ENCODE results near the gene PSMD9. TPM values are rescaled to one million over a fixed set of nuclear protein-coding genes. Genes with fewer than 3 reads are reported as not detected.
"Not testable (repeated sequence)": the region's sequence is repeated elsewhere in the genome, so short reads cannot be mapped to it uniquely, and the experiment has no call there.

The PSMD9 gene
- total RNA-seq, 1 donor from 2014 or later: 34.9 TPM

GRCh38 chr12:121869229-121869628 lies 19.4 kb upstream of the PSMD9 start:
- intact Hi-C loops (cut with DNase I); DNase-seq; ATAC-seq (ENCODE audit: poor library complexity): not testable (repeated sequence)

DNA sequence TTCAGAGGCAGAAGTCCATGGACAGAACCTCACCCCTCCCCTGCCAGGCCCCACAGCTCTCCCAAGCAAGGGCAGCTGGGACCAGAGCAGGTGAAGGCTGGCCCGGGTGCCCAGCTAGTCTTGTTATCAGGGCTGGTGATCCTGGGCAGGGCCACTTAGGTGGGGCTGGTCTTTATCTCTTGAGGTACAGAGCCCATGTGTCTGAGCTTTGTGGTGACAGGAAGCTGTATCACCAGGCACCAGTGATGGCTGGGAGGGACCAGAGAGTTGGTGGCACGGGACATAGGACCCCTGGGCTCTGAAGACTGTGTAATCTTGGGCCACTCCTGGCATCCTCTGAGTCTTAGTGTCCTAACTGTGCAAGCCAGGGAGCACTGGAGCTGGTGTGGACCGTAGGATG lies 17.1 kb upstream of the PSMD9 start:
- intact Hi-C loops (cut with DNase I): no loop called here
- ATAC-seq (ENCODE audit: poor library complexity) (no peak), DNase-seq (no peak)

- DNase-seq: peak; percentile 59
- ATAC-seq (ENCODE audit: poor library complexity): peak; percentile 36
- intact Hi-C loops (cut with DNase I): no loop called here
Measured at GRCh38 chr12:121872546-121873215, 15.9 kb upstream of the PSMD9 start.

DNA sequence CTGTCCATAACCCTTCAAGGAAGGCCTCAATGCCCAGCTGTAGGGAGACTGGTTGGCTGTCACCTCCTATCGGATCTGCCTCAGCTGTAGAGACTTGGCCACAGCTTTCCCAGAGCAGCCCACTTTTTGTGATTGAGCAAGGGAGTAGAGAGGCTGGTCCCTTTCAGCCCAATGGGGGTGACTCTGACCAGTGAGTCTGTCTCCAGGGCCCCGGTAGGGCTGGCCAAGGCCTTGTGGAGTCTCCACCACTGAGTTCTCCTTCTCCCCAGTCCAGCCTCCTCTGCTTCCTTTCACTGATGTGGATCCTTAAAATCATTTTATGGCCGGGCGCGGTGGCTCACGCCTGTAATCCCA lies 15.4 kb upstream of the PSMD9 start:
- intact Hi-C loops (cut with DNase I): no loop called here
- DNase-seq: peak; percentile 49
- ATAC-seq (ENCODE audit: poor library complexity): no peak

GRCh38 chr12:121874071-121874470 lies 14.5 kb upstream of the PSMD9 start:
- ATAC-seq (ENCODE audit: poor library complexity): peak; percentile 12
- intact Hi-C loops (cut with DNase I): no loop called here
- DNase-seq: no peak

DNA sequence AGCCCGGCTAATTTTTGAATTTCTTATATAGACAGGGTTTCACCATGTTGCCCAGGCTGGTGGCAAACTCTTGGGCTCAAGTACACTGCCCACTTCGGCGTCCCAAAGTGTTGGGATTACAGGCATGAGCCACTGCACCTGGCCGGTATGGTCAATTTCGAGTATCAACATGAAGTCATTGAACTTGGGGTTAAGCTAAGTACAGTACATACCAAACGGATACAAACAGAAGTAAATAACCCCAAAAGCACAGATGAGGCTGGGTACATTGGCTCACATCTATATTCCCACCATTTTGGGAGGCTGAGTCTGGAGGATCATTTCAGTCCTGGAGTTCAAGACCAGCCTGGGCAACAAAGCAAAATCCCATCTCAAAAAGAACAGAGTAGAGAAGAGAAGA lies 13.0 kb upstream of the PSMD9 start:
- no peak for DNase-seq
- no peak for ATAC-seq (ENCODE audit: poor library complexity)
- intact Hi-C loops (cut with DNase I): no loop called here

- ATAC-seq (ENCODE audit: poor library complexity); DNase-seq; intact Hi-C loops (cut with DNase I): not testable (repeated sequence)
Measured at GRCh38 chr12:121876080-121876447, 12.5 kb upstream of the PSMD9 start.

DNA sequence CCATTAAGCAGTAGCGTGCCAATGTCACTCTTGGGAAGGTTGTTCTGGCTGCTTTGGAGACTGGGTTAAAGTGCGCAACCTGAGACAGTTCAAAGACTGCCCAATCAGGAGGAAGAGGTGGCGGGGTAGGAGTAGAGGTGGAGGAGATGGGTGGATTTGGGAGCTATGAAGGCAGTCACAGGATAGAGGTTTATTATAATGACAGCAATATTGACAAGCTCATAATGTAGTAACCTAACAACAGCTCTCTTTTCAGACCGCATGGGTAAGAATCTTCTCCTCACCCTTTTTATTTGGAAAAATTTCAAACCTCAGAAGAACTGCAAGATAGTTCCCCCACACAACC lies 5.3 kb upstream of the PSMD9 start:
- intact Hi-C loops (cut with DNase I): no loop called here
- ATAC-seq (ENCODE audit: poor library complexity): peak; percentile 15
- DNase-seq: no peak

DNA sequence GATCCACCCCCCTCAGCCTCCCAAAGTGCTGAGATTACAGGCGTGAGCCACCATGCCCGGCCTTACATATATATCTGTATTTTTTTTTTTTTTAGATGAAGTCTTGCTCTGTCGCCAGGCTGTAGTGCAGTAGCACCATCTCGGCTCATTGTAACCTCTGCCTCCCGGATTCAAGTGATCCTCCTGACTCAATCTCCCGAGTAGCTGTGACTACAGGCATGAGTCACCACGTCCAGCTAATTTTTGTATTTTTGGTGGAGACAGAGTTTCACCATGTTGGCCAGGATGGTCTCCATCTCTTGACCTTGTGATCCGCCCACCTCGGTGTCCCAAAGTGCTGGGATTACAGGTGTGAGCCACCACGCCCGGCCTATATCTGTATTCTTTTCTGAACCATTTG lies 3.5 kb upstream of the PSMD9 start:
- intact Hi-C loops (cut with DNase I): loop anchor here (5.0 kb wide), 2 partner anchors 88 to 188 kb away; no protein-coding TSS in a partner anchor
- not testable (repeated sequence) for DNase-seq; ATAC-seq (ENCODE audit: poor library complexity)

DNA sequence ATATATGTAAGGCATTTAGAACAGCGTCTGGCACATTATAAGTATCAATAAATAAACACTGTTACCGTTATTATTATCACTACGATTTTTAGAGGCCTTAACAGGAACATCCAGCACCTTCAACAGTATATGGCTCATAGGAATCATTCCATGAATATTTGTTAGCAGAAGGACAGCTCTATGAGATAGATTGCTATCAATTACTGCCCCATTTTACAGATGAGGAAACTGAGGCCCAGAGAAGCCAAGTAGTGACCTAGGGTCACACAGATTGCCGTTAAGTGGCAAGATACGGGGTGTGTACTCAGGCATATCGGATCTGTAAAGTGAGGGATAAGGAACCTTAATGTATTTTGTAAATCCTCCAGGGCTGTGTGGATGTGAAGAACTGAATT lies 510 bp upstream of the PSMD9 start:
- intact Hi-C loops (cut with DNase I): loop anchor here (5.0 kb wide), 2 partner anchors 91 to 191 kb away; no protein-coding TSS in a partner anchor
- DNase-seq (no peak), ATAC-seq (ENCODE audit: poor library complexity) (no peak)

- DNase-seq (no peak), ATAC-seq (ENCODE audit: poor library complexity) (no peak)
- intact Hi-C loops (cut with DNase I): loop anchor here (5.0 kb wide), 2 partner anchors 92 to 192 kb away; no protein-coding TSS in a partner anchor
Measured at GRCh38 chr12:121889274-121889624, 659 bp downstream of the PSMD9 start.

DNA sequence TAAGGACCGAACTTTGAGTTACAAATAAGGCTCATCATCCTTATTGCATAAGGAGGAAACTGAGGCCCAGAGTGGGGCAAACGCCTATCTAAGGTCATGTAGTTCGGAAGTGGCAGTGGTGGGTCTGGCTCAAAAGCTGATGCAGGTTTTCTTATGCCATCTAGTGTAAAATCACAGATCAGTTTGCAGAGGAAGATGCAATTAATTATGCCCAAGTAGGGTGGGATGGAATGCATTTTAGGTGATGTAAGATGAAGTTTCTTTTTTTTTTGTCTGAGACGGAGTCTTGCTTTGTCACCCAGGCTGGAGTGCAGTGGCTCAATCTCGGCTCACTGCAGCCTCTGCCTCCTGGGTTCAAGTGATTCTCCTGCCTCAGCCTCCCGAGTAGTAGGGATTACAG lies 1.1 kb downstream of the PSMD9 start:
- not testable (repeated sequence) for DNase-seq; ATAC-seq (ENCODE audit: poor library complexity)
- intact Hi-C loops (cut with DNase I): loop anchor here (5.0 kb wide), 2 partner anchors 92 to 192 kb away; no protein-coding TSS in a partner anchor

GRCh38 chr12:121892673-121893561 lies 4.3 kb downstream of the PSMD9 start:
- intact Hi-C loops (cut with DNase I): no loop called here
- ATAC-seq (ENCODE audit: poor library complexity): no peak
- DNase-seq: no peak

GRCh38 chr12:121893961-121894460 lies 5.4 kb downstream of the PSMD9 start:
- no peak for ATAC-seq (ENCODE audit: poor library complexity)
- intact Hi-C loops (cut with DNase I): no loop called here
- no peak for DNase-seq

- intact Hi-C loops (cut with DNase I): no loop called here
- DNase-seq (no peak), ATAC-seq (ENCODE audit: poor library complexity) (peak; percentile 50)
Measured at GRCh38 chr12:121894633-121895032, 6.0 kb downstream of the PSMD9 start.

- ATAC-seq (ENCODE audit: poor library complexity) (no peak), DNase-seq (no peak)
- intact Hi-C loops (cut with DNase I): no loop called here
Measured at GRCh38 chr12:121898287-121898686, 9.7 kb downstream of the PSMD9 start.

DNA sequence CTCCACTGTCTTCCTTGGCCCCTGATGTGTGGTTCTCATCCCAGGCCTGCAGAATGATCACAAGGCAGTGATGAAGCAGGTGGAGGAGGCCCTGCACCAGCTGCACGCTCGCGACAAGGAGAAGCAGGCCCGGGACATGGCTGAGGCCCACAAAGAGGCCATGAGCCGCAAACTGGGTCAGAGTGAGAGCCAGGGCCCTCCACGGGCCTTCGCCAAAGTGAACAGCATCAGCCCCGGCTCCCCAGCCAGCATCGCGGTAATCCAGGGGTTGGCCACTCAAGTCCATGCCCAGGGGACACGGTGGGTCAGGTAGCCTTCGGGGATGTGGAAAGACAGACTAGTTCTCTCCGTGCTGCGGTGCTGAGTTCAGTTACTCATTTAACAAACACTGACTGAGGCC lies 11.0 kb downstream of the PSMD9 start:
- intact Hi-C loops (cut with DNase I): no loop called here
- ATAC-seq (ENCODE audit: poor library complexity): no peak
- DNase-seq: no peak

DNA sequence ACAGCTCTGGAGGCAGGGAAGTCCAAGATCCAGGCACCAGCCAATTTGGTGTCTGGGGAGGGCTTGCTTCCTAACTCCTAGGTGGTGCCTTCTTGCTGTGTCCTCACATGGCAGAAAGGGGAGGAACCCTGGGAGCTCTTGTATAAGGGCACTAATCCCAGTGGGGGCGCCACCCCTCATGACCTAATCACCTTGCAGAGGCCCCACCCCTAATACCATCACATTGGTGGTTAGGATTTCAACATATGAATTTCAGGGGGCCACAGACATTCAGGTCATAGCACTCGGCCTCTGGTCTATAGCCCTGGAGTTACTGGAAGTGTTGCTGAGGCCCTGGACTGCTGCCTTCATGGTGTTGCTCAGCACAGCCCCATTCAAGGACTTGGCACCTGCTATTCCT lies 14.6 kb downstream of the PSMD9 start:
- ATAC-seq (ENCODE audit: poor library complexity) (no peak), DNase-seq (no peak)
- intact Hi-C loops (cut with DNase I): no loop called here

- DNase-seq (no peak), ATAC-seq (ENCODE audit: poor library complexity) (no peak)
- intact Hi-C loops (cut with DNase I): no loop called here
Measured at GRCh38 chr12:121905746-121906145, 17.2 kb downstream of the PSMD9 start.

GRCh38 chr12:121908702-121909101 lies 20.1 kb downstream of the PSMD9 start:
- intact Hi-C loops (cut with DNase I): no loop called here
- no peak for ATAC-seq (ENCODE audit: poor library complexity)
- no peak for DNase-seq

Data from Right ventricle myocardium superior (tissue), 1 donor.